Measurements from ENCODE around the gene GRM5.
"Not testable (repeated sequence)": the region's sequence is repeated elsewhere in the genome, so short reads cannot be mapped to it uniquely, and the experiment has no call there.

GRM5 gene

GRCh38 chr11:88507771-88508417 lies 557.9 kb downstream of the GRM5 start:
- no peak for DNase-seq (ENCODE audit: low read depth, low spot score)

DNA sequence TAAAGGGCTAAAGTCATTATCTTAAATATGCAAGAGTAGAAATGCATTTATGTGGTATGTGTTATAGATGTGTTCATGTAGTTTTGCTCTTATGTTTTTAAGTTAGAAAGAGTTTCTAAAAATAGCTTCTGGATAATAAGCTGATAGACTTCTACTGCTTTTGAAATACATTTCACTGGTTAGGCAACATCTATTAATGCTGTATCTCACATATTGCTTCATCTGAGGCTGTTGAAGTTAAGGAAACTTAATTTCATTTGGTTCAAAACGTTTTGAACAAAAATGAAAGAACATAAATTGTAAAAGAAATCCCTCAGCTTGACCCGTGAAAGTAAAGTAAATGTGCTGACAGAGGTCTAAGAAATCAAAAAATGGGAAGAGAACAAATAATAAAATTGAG lies 564.2 kb downstream of the GRM5 start:
- no peak for DNase-seq (ENCODE audit: low read depth, low spot score)

DNA sequence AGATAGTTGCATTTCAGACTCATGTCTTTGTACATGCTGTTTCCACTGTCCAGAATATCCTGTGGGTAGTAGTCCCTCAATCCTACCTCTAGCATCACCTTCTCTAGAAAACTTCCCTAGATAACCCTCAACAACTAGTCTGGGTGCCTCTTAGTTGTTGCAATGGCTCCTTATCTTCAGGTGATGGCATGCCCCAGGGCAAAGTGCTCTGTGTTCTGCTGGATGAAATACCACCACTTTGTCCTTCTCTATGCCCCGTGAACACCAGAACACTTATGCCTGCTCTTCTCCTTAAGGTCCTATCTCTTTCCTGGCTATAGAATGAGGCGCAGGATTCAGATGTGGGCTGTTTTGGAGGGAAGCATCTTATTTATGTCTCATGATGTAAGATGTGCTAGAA lies 569.9 kb downstream of the GRM5 start:
- DNase-seq (ENCODE audit: low read depth, low spot score) = no peak

GRCh38 chr11:88494848-88495247 lies 570.9 kb downstream of the GRM5 start:
- no peak for DNase-seq (ENCODE audit: low read depth, low spot score)

- no peak for DNase-seq (ENCODE audit: low read depth, low spot score)
Measured at GRCh38 chr11:88491674-88492073, 574.1 kb downstream of the GRM5 start.

GRCh38 chr11:88489030-88489429 lies 576.8 kb downstream of the GRM5 start:
- DNase-seq (ENCODE audit: low read depth, low spot score) = no peak

DNA sequence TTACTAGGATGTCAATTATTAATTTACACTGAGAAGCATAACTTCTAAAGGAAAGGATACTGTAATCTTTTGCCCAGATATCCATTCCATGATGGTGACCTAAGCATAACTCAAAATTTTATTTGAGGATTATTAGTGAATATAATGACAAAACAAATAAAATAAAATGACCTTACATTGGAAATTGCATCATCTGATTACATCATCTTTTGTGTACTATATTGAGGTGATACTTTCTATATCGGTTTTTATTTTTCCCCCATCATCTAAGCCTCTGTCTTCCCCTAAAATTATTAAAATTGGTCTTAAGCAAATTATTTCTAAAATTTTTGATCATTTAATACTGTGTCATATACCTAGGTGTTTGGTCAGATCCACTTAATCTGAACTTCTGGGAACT lies 578.1 kb downstream of the GRM5 start:
- DNase-seq (ENCODE audit: low read depth, low spot score) = no peak

DNA sequence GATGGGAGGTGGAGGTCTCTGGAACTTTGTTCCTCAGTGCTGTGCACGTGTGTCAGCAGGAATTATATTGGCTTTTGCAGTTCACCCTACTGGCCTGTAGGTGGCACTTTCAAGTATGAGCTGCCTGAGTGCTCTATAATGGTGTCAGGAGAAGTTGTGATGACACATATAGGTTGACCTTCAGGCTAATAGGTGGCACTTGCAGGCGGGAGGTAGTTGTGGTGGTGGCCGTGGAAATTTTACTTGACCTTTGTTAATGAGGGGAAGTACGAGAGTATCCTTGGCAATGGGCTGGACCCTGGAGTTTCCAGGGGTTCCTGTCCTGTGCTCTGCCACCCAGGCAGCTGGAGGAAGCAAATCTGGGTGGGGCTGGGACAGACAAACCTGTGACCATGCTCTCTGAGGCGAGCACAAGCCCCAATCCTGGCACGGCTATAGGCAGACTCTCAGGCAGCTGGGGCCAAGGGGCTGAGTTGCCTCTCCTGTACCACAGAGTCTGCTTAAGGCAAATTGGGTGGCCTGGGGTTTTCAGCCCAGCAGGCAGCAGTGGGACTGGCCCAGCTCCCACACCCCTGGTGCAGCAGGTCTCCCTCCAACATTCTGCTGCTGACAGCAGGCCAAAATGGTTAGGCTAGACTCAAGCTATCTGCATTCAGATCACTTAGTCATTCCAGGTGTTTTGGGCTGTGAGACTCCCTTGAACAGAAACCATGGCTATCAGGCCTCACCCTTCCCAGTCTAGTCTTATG lies 580.7 kb downstream of the GRM5 start:
- no peak for DNase-seq (ENCODE audit: low read depth, low spot score)

DNA sequence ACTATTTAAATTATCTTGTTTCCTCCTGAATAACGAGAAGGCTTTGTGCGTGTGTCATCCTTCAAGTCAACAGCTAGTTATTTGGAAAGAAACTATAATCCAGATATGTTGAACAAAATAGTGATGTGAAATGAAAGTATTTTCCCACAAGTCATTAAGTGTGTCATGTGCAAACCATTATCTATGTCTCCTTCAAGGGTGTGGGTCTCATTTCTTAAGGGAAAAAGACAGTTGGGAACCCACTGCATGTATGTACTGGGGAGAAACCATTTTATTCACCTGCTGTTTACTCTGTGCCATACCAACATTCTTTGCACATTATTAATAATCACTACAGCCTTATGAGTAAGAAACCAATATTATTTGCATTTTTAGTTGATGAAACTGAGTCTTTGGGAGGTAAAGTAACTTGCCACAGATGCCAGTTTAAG lies 582.9 kb downstream of the GRM5 start:
- DNase-seq (ENCODE audit: low read depth, low spot score) = no peak

DNA sequence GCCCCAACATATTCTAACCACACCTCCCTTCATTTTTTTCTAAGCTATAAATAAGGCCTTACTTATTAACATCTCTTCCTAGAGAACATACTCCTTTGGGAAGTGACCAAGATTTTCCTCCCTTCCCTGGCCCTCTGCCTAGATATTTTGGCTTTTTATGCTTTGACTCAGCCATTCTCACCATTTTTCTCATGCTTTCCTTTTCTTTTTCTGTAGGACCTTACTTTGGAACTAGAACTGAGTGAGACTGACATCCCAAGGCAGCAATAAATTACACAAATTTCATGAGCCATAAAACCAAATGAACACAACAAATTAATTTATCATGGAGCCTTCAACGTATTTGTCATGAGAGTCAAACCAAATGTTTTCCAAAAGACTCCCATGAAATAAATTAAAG lies 585.6 kb downstream of the GRM5 start:
- DNase-seq (ENCODE audit: low read depth, low spot score) = no peak

- DNase-seq (ENCODE audit: low read depth, low spot score) = no peak
Measured at GRCh38 chr11:88478136-88478815, 587.5 kb downstream of the GRM5 start.

DNA sequence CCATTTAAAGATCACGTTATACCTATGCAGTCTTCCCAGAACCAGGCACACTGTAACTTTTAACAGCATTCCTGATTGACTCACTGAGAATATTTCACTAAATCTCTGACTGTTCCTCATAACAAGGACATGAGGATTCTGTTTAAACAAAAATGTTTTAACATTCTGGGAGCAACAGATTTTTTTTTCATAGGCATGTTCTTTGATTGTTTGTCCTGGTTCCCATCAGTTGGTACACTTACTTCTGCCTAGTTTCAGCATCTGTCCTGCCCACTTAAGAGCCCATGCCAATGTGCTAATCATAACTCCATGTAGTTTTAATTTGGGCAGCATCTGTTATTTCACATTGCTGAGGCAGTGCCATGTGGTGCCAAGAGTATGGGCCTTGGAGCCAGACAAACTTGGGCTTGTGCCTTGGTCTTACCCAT lies 589.8 kb downstream of the GRM5 start:
- DNase-seq (ENCODE audit: low read depth, low spot score) = no peak

DNA sequence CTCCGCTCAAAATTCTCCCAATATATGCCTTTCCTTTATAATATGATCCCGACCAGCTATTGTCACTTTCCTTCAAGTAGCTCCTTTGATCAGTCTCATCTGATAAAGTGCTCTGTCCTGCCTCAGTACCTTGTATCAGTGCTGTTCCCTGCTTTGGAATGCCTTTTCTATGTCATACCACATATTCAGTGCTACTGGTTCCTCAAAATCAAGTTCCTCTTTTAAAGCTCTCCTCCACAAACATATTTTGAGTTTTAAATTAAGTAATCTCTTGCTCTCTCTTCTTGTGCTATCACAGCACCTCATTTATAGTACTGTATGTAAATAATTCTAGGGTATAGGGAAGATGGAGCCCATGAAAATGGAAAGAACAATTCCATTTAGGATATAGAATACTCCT lies 591.1 kb downstream of the GRM5 start:
- no peak for DNase-seq (ENCODE audit: low read depth, low spot score)

- no peak for DNase-seq (ENCODE audit: low read depth, low spot score)
Measured at GRCh38 chr11:88469561-88470225, 596.1 kb downstream of the GRM5 start.

- no peak for DNase-seq (ENCODE audit: low read depth, low spot score)
Measured at GRCh38 chr11:88464528-88464927, 601.3 kb downstream of the GRM5 start.

- not testable (repeated sequence) for DNase-seq (ENCODE audit: low read depth, low spot score)
Measured at GRCh38 chr11:88463301-88463700, 602.5 kb downstream of the GRM5 start.

GRCh38 chr11:88458047-88458446 lies 607.7 kb downstream of the GRM5 start:
- not testable (repeated sequence) for DNase-seq (ENCODE audit: low read depth, low spot score)

GRCh38 chr11:88455974-88456373 lies 609.8 kb downstream of the GRM5 start:
- DNase-seq (ENCODE audit: low read depth, low spot score) = no peak

- no peak for DNase-seq (ENCODE audit: low read depth, low spot score)
Measured at GRCh38 chr11:88454881-88455280, 610.9 kb downstream of the GRM5 start.
